Fibroblast of mammary gland (primary cell): ENCODE data around the gene WRAP73.

Source experiments
- DNase-seq: peaks from one replicate; pipeline ENCODE4 v3.0.0-alpha.2; 2010; ENCODE audit warnings: low read depth
- H3K4me3 ChIP-seq: 2 replicates; pipeline ENCODE4 v1.5.1; 2011; ENCODE audit warnings: low read depth, mild to moderate bottlenecking, low read length, moderate library complexity; ENCODE audit not compliant: control insufficient read depth
- TF ChIP-seq, protein P1 (sequence below): conservative IDR thresholded peaks from 2 replicates; pipeline ENCODE4 v1.5.1; 2011; ENCODE audit warnings: low read depth, low read length, inconsistent platforms; ENCODE audit not compliant: control insufficient read depth, insufficient read depth

Gene WRAP73

DNA sequence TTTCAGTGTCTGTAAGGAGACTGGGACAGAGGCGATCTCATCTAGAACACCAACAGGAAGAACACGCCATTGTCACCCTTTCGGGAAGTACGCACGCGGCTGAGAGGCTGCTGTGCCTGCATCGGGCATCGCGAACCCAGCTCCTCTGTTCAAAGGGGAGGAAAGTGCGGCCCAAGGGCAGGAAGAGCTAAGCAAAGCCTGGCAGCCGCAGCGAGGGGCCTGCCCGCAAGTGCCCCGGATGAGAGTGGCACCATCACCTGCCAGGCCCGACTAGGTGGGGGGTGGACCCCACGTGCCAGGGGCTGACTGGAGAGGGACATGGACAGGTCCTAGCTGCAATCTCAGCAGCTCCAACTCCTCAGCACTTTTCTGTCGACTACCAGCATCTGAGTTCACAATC lies 17.6 kb downstream of the WRAP73 start:
- DNase-seq, result no peak
- H3K4me3 ChIP-seq, result no peak overlapping the region
- TF ChIP-seq, protein P1, sequence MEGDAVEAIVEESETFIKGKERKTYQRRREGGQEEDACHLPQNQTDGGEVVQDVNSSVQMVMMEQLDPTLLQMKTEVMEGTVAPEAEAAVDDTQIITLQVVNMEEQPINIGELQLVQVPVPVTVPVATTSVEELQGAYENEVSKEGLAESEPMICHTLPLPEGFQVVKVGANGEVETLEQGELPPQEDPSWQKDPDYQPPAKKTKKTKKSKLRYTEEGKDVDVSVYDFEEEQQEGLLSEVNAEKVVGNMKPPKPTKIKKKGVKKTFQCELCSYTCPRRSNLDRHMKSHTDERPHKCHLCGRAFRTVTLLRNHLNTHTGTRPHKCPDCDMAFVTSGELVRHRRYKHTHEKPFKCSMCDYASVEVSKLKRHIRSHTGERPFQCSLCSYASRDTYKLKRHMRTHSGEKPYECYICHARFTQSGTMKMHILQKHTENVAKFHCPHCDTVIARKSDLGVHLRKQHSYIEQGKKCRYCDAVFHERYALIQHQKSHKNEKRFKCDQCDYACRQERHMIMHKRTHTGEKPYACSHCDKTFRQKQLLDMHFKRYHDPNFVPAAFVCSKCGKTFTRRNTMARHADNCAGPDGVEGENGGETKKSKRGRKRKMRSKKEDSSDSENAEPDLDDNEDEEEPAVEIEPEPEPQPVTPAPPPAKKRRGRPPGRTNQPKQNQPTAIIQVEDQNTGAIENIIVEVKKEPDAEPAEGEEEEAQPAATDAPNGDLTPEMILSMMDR, result no peak

DNA sequence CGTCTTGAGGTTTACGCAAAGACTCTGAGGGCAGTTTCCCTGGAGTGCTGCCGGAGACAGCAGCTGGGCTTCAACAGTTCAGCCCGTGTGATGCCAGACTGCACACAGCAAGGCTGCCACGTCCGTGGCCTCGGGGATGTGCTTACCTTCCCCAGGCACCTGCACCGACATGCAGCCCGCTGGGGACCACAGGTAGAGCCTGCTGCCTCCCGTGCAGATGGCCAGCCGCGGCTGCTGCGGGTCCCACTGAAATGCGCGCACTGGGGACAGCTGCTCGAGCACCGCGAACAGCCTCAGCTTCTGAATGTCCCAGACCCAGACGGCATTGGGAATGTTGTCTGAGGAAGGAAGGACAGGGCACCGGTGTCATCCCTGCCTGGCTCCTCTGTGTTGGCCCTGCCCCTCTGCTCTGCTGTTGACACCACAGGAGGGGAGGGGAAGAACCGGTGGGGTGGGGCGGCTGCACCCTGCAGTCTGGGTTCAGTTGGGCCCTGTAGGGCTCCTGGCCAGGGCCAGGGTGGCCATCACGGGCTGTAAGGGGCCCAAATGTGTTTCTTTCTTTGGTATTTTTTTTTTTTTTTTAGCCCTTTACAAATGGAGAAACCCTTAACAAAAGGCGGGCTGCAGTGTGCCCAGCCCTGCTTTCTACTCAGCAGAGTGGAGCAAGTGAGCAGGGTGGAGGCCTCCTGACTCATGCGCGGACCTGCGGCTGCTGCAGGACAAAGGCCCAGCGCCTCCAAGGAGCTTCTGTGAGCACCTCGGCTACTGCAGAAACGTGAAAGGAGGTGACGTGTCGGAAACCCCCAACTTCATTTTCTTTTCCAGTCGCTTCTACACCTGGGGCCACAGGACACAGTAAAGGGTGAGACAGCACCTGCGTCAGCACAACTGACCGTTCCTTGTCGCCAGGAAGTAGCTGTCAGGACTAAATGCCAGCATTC lies 18.3 kb downstream of the WRAP73 start:
- no peak for DNase-seq
- TF ChIP-seq, protein P1, result no peak
- H3K4me3 ChIP-seq, result no peak overlapping the region

DNA sequence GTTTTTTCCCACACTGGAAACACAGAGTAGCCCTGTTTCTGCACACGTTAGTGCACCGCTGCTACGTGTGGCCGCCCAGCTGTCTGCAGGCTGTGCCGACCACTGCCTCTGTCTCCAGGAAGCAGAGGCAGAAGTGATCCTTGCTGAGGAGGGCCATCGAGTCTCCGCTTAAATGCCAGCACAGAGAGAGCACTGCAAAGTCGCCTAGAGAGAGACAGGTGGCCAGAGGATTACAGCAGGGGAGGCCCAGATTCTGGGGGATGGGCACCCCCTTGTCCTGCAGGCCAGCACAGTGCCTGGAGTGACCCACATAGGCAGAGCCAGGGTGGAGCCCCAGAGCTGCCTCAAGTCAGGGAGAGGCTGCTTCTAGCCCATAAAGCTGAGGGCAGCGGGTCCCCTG lies 19.0 kb downstream of the WRAP73 start:
- TF ChIP-seq, protein P1, result no peak
- DNase-seq, result no peak

DNA sequence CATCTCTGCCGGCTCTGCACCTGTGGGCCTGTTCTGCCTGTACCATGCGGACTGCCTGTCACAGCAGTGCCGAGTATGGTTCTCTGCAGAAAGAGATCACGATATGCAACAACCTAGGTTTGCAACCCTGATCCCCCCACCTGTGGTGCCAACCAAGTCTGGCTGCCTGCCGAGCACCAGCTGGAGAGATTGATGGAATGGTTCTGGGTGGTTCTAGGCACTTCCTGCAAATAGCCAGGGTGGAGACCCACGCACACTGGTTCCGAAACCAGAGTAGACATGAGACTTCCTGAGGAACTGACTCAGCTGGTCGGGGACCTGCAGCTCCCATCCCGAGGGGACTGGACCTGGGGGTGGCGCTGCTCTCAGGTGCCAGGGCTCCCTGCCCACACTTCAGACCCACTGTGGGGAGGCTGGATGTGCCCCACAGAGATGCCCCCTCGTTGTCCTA lies 19.7 kb downstream of the WRAP73 start:
- DNase-seq, result no peak
- TF ChIP-seq, protein P1, result no peak

More for the DNA sequence above, 19.0 kb downstream of the WRAP73 start:
- no peak overlapping the region for H3K4me3 ChIP-seq

DNA sequence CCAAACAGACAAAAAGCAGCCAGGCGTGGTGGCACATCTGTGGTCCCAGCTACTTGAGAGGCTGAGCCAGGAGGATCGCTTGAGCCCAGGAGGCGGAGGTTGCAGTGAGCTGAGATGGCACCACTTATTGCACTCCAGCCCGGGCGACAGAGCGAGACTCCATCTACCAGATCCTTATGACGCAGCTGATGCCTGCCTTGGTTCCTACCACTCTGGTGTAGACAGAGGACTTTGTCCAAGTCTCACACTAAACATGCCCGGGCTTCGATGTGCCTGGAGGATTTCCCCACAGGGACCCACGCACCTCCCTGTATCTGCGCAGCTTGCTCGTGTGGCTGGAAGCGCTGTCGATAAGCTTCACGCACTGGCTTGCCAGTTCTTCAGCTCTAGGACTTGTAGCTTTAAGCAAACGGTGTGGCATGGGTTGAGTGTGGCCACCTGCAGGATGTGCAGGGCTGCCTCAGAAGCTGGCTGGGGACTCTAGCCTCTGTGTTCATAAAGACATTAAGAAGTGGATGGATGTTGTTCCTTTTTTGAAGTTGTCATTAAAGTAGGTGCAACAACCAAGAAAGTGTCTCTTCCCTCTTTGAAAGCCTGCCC lies 20.2 kb downstream of the WRAP73 start:
- TF ChIP-seq, protein P1, result no peak
- no peak overlapping the region for H3K4me3 ChIP-seq
- DNase-seq, result no peak

More for the DNA sequence above, 19.7 kb downstream of the WRAP73 start:
- H3K4me3 ChIP-seq, result no peak overlapping the region

DNA sequence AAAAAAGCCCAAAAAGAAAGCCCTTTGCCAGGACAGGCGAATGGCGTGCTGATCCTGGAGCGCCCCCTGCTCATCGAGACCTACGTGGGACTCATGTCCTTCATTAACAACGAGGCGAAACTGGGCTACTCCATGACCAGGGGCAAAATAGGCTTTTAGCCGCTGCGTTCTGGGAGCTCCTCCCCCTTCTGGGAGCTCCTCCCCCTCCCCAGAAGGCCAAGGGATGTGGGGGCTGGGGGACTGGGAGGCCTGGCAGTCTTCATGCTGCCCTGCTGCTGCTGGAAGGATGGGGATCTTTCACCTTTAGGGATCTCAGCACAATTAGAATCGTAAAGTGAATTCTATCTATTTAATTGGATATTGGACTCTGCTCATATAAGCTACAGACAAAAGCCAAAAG lies 21.5 kb downstream of the WRAP73 start:
- DNase-seq, result no peak
- TF ChIP-seq, protein P1, result no peak
- no peak overlapping the region for H3K4me3 ChIP-seq
